GM23338 (cell line): Measurements from ENCODE around the gene TNFAIP3. TPM values are rescaled to one million over a fixed set of nuclear protein-coding genes. Genes with fewer than 3 reads are reported as not detected.

Experiments used
- ATAC-seq: fragments of 200-7000 bp; cut with Tn5 transposase; 3 replicates; pipeline ENCODE4 v1.9.1; 2020
- DNase-seq: peaks from one replicate; pipeline ENCODE4 v3.0.0-alpha.2; 2015; ENCODE audit warnings: low spot score
- H2AFZ ChIP-seq: fragments of 200-600 bp; sonication (generic); 2 replicates; pipeline ENCODE4 v1.8.0; 2016; ENCODE audit warnings: antibody characterized with exemption, mild to moderate bottlenecking, moderate library complexity
- H3F3A ChIP-seq: fragments of 200-600 bp; sonication (generic); replicated peaks from 2 replicates; pipeline ENCODE4 v1.8.0; 2017; ENCODE audit warnings: antibody characterized with exemption, mixed run types, low read depth
- H3K27ac ChIP-seq: fragments of 200-600 bp; sonication (generic); 2 replicates; pipeline ENCODE4 v1.6.1; 2016; ENCODE audit warnings: low read depth
- H3K27me3 ChIP-seq: fragments of 200-600 bp; sonication (generic); 2 replicates; pipeline ENCODE4 v1.8.0; 2016; ENCODE audit warnings: mild to moderate bottlenecking, mixed run types, moderate library complexity; ENCODE audit not compliant: insufficient read depth
- H3K36me3 ChIP-seq: fragments of 200-600 bp; sonication (generic); 2 replicates; pipeline ENCODE4 v1.8.0; 2016; ENCODE audit warnings: mild to moderate bottlenecking; ENCODE audit not compliant: insufficient read depth
- H3K4me1 ChIP-seq: fragments of 200-600 bp; sonication (generic); 2 replicates; pipeline ENCODE4 v1.8.0; 2016; ENCODE audit warnings: mild to moderate bottlenecking, moderate library complexity; ENCODE audit not compliant: insufficient read depth
- H3K4me2 ChIP-seq: fragments of 200-600 bp; sonication (generic); 2 replicates; pipeline ENCODE4 v1.7.1; 2017; ENCODE audit warnings: mixed run types
- H3K4me3 ChIP-seq: fragments of 200-600 bp; sonication (generic); 2 replicates; pipeline ENCODE4 v1.6.1; 2016; ENCODE audit warnings: mixed run types
- H3K79me2 ChIP-seq: fragments of 200-600 bp; sonication (generic); replicated peaks from 2 replicates; pipeline ENCODE4 v1.8.0; 2017; ENCODE audit warnings: mild to moderate bottlenecking; ENCODE audit not compliant: insufficient read depth
- H3K9me2 ChIP-seq: fragments of 200-600 bp; sonication (generic); 2 replicates; pipeline ENCODE4 v1.8.0; 2017; ENCODE audit not compliant: insufficient read depth
- H4K20me1 ChIP-seq: fragments of 200-600 bp; sonication (generic); replicated peaks from 2 replicates; pipeline ENCODE4 v1.8.0; 2017; ENCODE audit warnings: mild to moderate bottlenecking; ENCODE audit not compliant: insufficient read depth
- H3K27ac Mint-ChIP-seq: 2 replicates; pipeline ENCODE4 v1.8.0; 2020; ENCODE audit warnings: inconsistent platforms, mild to moderate bottlenecking, moderate library complexity, mixed read lengths
- H3K27me3 Mint-ChIP-seq: 3 replicates; pipeline ENCODE4 v1.8.0; 2022; ENCODE audit warnings: low read depth, mild to moderate bottlenecking, moderate library complexity, mixed read lengths, inconsistent platforms; ENCODE audit not compliant: insufficient read depth, poor library complexity
- H3K36me3 Mint-ChIP-seq: 3 replicates; pipeline ENCODE4 v1.8.0; 2021; ENCODE audit warnings: low read depth, mild to moderate bottlenecking, inconsistent platforms, moderate library complexity, mixed read lengths
- H3K4me1 Mint-ChIP-seq: 3 replicates; pipeline ENCODE4 v1.8.0; 2020; ENCODE audit warnings: mild to moderate bottlenecking, inconsistent platforms, mixed read lengths
- H3K4me3 Mint-ChIP-seq: 3 replicates; pipeline ENCODE4 v1.8.0; 2021; ENCODE audit warnings: moderate library complexity, mild to moderate bottlenecking, inconsistent platforms, mixed read lengths
- H3K9me3 Mint-ChIP-seq: 3 replicates; pipeline ENCODE4 v1.8.0; 2020; ENCODE audit warnings: moderate library complexity, mild to moderate bottlenecking, inconsistent platforms, mixed read lengths
- CREB1 ChIP-seq: fragments of 250-450 bp; sonication (Bioruptor Pico); IDR thresholded peaks from 2 replicates; pipeline ENCODE4 v1.5.0; 2020; ENCODE audit warnings: low read depth, mild to moderate bottlenecking, moderate library complexity
- ETS1 ChIP-seq: IDR thresholded peaks from 2 replicates; pipeline ENCODE4 v1.6.1; 2016; ENCODE audit warnings: antibody characterized with exemption
- EZH2 ChIP-seq: fragments of 200-600 bp; sonication (generic); IDR thresholded peaks from one replicate; pipeline ENCODE4 v1.8.0; 2017; ENCODE audit warnings: antibody characterized with exemption, mild to moderate bottlenecking, low read depth; ENCODE audit not compliant: unreplicated experiment
- EZH2phosphoT487 ChIP-seq: fragments of 200-600 bp; sonication (generic); IDR thresholded peaks from one replicate; pipeline ENCODE4 v1.8.1; 2018; ENCODE audit warnings: antibody characterized with exemption; ENCODE audit not compliant: unreplicated experiment
- JUNB ChIP-seq: IDR thresholded peaks from one replicate; pipeline ENCODE4 v1.6.1; 2016; ENCODE audit warnings: antibody characterized with exemption; ENCODE audit not compliant: unreplicated experiment
- NANOG ChIP-seq: IDR thresholded peaks from 2 replicates; pipeline ENCODE4 v1.6.1; 2016; ENCODE audit warnings: antibody characterized with exemption, borderline replicate concordance
- POLR2AphosphoS5 ChIP-seq: IDR thresholded peaks from 2 replicates; pipeline ENCODE4 v1.6.1; 2016; ENCODE audit warnings: antibody characterized with exemption, low read depth
- REST ChIP-seq: IDR thresholded peaks from one replicate; pipeline ENCODE4 v1.6.1; 2018; ENCODE audit warnings: antibody characterized with exemption; ENCODE audit not compliant: unreplicated experiment
- STAT1 ChIP-seq: IDR thresholded peaks from one replicate; pipeline ENCODE4 v1.6.1; 2016; ENCODE audit warnings: antibody characterized with exemption; ENCODE audit not compliant: unreplicated experiment
- ZNF114 ChIP-seq: fragments of 250-450 bp; sonication (Bioruptor Pico); IDR thresholded peaks from 2 replicates; pipeline ENCODE4 v1.5.0; 2020; ENCODE audit warnings: mild to moderate bottlenecking, moderate library complexity
- ZNF331 ChIP-seq: fragments of 250-450 bp; sonication (Bioruptor Pico); IDR thresholded peaks from 2 replicates; pipeline ENCODE4 v1.5.0; 2020; ENCODE audit warnings: low read depth, mild to moderate bottlenecking, moderate library complexity
- polyA plus RNA-seq: library from polyadenylated mRNA; unstranded; fragments of >200 nt; fragmentation: Nextera tagmentation; extraction: Ambion mirVana; gene quantifications from 2 replicates; pipeline ENCODE4 v1.2.1, GENCODE V29; 2016
- total RNA-seq: library from RNA; depleted of rRNA; stranded (reverse); fragments of >200 nt; shearing (Covaris generic); gene quantifications from 2 replicates; pipeline ENCODE4 v1.2.3, GENCODE V29; 2014
- TF ChIP-seq, protein P1 (sequence below), 2 experiments: fragments of 200-600 bp in 1 of 2; sonication (generic) in 1 of 2; conservative IDR thresholded peaks; 2 replicates each; pipeline versions ENCODE4 v1.5.1 to v1.6.1; 2016 to 2017; ENCODE audit warnings: antibody characterized with exemption in 2 of 2, low read depth in 2 of 2, mild to moderate bottlenecking in 2 of 2, moderate library complexity in 1 of 2

Gene TNFAIP3
- total and polyA plus RNA-seq, 2 experiments from 2014 or later, result 2.1 to 2.3 TPM

GRCh38 chr6:137907170-137907569, 40.1 kb downstream of the TNFAIP3 start:
- Histone ChIP-seq H3K79me2 (no peaks in the 10 kb centered on the region), H3K9me2 (no peaks in the 10 kb centered on the region), H2AFZ (no peak overlapping the region), H3F3A (no peaks in the 10 kb centered on the region), H3K36me3 (no peaks in the 10 kb centered on the region), H3K27ac (no peak overlapping the region), H4K20me1 (no peaks in the 10 kb centered on the region), H3K27me3 (no peaks in the 10 kb centered on the region), H3K4me3 (no peak overlapping the region), H3K4me1 (no peaks in the 10 kb centered on the region), H3K4me2 (no peak overlapping the region)
- DNase-seq (no peak), ATAC-seq (no peak)
- H3K27ac Mint-ChIP-seq, result no peak overlapping the region
- no peaks in the 10 kb centered on the region for H3K9me3 Mint-ChIP-seq
- H3K4me3 Mint-ChIP-seq, result no peak overlapping the region
- no peaks in the 10 kb centered on the region for H3K36me3 Mint-ChIP-seq
- TF ChIP-seq NANOG (no peak), JUNB (no peak), EZH2phosphoT487 (no peak), ZNF114 (CRISPR knock-in tag) (no peak), ZNF331 (CRISPR knock-in tag) (no peak)
- TF ChIP-seq, protein P1, sequence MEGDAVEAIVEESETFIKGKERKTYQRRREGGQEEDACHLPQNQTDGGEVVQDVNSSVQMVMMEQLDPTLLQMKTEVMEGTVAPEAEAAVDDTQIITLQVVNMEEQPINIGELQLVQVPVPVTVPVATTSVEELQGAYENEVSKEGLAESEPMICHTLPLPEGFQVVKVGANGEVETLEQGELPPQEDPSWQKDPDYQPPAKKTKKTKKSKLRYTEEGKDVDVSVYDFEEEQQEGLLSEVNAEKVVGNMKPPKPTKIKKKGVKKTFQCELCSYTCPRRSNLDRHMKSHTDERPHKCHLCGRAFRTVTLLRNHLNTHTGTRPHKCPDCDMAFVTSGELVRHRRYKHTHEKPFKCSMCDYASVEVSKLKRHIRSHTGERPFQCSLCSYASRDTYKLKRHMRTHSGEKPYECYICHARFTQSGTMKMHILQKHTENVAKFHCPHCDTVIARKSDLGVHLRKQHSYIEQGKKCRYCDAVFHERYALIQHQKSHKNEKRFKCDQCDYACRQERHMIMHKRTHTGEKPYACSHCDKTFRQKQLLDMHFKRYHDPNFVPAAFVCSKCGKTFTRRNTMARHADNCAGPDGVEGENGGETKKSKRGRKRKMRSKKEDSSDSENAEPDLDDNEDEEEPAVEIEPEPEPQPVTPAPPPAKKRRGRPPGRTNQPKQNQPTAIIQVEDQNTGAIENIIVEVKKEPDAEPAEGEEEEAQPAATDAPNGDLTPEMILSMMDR (conservative IDR thresholded peaks at IDR 0.05; ENCODE audit: low read depth in 2 of 2), result no peak
- peaks cover 2% of the 10 kb centered on the region for H3K27me3 Mint-ChIP-seq
- H3K4me1 Mint-ChIP-seq, result 0 out of 3 replicates have a peak, but pooled peaks cover 3% of the 10 kb centered on the region

GRCh38 chr6:137909533-137909932, 42.5 kb downstream of the TNFAIP3 start:
- H3K27ac Mint-ChIP-seq, result no peak overlapping the region
- TF ChIP-seq POLR2AphosphoS5, result no peak
- no peak for TF ChIP-seq CREB1 (CRISPR knock-in tag)
- no peak for TF ChIP-seq JUNB
- TF ChIP-seq, protein P1 (conservative IDR thresholded peaks at IDR 0.05; ENCODE audit: low read depth in 2 of 2), result no peak
- no peak for TF ChIP-seq ZNF114 (CRISPR knock-in tag)
- TF ChIP-seq ETS1, result no peak
- no peak for TF ChIP-seq ZNF331 (CRISPR knock-in tag)
- no peak for TF ChIP-seq REST
- TF ChIP-seq STAT1, result no peak
- no peak for TF ChIP-seq EZH2
- TF ChIP-seq NANOG, result no peak

More at GRCh38 chr6:137909533-137909932, 42.5 kb downstream of the TNFAIP3 start:
- no peak overlapping the region for H3K4me3 Mint-ChIP-seq
- H3K27me3 Mint-ChIP-seq, result peaks cover 2% of the 10 kb centered on the region
- Histone ChIP-seq H3K27me3 (no peaks in the 10 kb centered on the region), H3K9me2 (no peaks in the 10 kb centered on the region), H3K4me1 (no peaks in the 10 kb centered on the region; the same call in 1 of the 2 replicates), H3K4me2 (no peak overlapping the region), H3K27ac (no peak overlapping the region), H3K36me3 (no peaks in the 10 kb centered on the region; the same call in 1 of the 2 replicates), H3K4me3 (no peak overlapping the region), H4K20me1 (no peaks in the 10 kb centered on the region), H2AFZ (0 out of 2 replicates have a peak overlapping the region, but pooled peaks have one; percentile 29), H3K79me2 (no peaks in the 10 kb centered on the region), H3F3A (no peaks in the 10 kb centered on the region)
- DNase-seq, result no peak
- 0 out of 3 replicates have a peak, but pooled peaks cover 3% of the 10 kb centered on the region for H3K4me1 Mint-ChIP-seq
- peaks cover 8% of the 10 kb centered on the region for H3K9me3 Mint-ChIP-seq
- ATAC-seq, result no peak
- 0 out of 3 replicates have a peak, but pooled peaks cover 3% of the 10 kb centered on the region for H3K36me3 Mint-ChIP-seq
